GM10248 (cell line): ENCODE measurements around the gene ARMC2.
"Not testable (repeated sequence)": the region's sequence is repeated elsewhere in the genome, so short reads cannot be mapped to it uniquely, and the experiment has no call there.

ENCODE experiments used
- CTCF ChIA-PET: fragments of 300-600 bp; sonication (Branson Sonifier 250); formaldehyde crosslinking; extraction: SDS; loops from one replicate; lab custom pipeline; 2021; ENCODE audit warnings: antibody characterized with exemption; lab: Yijun Ruan, JAX
- POLR2A ChIA-PET: fragments of 350-650 bp; sonication (Branson Sonifier 250); formaldehyde crosslinking; extraction: SDS; loops from one replicate; lab custom pipeline; 2020; ENCODE audit warnings: antibody characterized with exemption; lab: Yijun Ruan, JAX
- DNase-seq: peaks from one replicate; pipeline ENCODE4 v3.0.0; 2012; ENCODE audit errors: extremely low spot score
- TF ChIP-seq, protein P1 (sequence below): IDR thresholded peaks from 2 replicates; pipeline ENCODE4 v1.5.1; 2012; ENCODE audit warnings: mild to moderate bottlenecking, low read depth; ENCODE audit errors: extremely low read depth, missing control alignments, control extremely low read depth

Gene ARMC2

DNA sequence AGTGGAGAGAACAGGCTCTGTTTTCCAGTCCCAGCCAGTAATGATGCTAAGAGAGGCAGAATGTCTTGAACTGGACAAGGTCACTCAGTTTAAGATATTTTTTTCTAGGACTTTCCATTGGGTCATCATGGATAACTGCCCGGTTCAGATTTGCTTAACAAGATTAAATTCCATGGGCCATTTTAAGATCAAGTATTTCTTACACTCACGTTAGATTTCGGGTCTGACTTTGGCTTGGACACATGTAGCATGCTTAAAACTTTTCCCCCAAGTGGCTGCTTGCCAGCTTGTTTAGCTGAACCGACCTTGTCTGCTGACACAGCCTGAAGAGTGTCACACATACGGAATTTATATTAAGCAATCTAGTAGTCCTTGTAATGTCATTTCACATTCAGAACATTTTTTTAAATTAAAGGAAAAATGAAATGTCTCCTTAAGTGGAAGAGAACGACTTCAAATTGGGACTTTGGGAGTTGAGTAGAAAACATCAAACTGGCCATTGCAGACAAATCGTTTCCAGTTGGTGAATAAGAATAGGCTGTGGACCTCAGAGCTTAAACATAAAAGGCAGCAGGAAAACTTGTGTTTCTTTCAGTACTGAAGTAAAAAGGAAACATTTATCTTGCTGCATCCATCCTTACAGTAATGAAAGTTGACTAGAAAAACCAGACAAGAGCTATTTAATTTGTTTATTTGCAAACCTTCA is 29.0 kb downstream of the ARMC2 start:
- TF ChIP-seq, protein P1, sequence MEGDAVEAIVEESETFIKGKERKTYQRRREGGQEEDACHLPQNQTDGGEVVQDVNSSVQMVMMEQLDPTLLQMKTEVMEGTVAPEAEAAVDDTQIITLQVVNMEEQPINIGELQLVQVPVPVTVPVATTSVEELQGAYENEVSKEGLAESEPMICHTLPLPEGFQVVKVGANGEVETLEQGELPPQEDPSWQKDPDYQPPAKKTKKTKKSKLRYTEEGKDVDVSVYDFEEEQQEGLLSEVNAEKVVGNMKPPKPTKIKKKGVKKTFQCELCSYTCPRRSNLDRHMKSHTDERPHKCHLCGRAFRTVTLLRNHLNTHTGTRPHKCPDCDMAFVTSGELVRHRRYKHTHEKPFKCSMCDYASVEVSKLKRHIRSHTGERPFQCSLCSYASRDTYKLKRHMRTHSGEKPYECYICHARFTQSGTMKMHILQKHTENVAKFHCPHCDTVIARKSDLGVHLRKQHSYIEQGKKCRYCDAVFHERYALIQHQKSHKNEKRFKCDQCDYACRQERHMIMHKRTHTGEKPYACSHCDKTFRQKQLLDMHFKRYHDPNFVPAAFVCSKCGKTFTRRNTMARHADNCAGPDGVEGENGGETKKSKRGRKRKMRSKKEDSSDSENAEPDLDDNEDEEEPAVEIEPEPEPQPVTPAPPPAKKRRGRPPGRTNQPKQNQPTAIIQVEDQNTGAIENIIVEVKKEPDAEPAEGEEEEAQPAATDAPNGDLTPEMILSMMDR, result no peak
- ChIA-PET POLR2A (no interaction called here), CTCF (no interaction called here)
- DNase-seq, result no peak

DNA sequence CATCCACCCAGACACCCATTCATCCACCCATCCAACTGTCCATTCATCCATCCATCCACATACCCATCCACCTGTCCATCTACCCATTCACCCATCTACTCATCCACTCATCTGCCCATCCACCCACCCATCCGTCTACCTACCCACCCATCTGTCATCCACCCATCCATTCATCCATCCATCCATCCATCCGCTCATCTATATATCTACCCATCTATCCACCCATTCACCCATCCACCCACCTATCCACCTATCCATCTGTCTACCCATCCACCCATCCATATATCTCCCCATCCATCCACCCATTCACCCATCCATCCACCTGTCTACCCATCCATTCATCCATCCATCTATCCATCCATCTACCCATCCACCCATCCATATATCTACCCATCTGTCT is 30.7 kb downstream of the ARMC2 start:
- no peak for DNase-seq
- ChIA-PET POLR2A (no interaction called here), CTCF (no interaction called here)
- TF ChIP-seq, protein P1, result no peak

DNA sequence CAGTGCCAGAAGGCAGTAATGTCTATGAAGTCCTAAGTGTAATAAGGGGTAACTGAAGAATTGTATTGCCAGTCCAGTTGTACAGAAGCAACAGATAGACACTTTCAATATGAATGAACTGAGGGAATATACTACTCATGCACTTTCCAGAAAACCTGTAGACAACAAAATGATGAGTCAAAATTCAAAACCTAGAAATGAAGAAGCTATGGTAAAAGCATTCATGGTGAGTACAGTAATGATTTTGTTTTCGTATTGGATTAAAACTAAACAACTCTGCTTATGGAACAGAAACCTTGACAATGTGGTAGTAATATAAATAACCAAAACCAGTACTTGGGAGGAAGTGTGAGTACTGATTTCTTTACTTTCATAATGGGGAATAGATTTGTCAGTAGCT is 35.0 kb downstream of the ARMC2 start:
- ChIA-PET POLR2A (no interaction called here), CTCF (interaction anchor here (2.8 kb wide), 1 partner anchor 11 kb away, joined by 13 read pairs; no protein-coding TSS in a partner anchor)
- DNase-seq, result peak; percentile 20
- TF ChIP-seq, protein P1, result no peak

DNA sequence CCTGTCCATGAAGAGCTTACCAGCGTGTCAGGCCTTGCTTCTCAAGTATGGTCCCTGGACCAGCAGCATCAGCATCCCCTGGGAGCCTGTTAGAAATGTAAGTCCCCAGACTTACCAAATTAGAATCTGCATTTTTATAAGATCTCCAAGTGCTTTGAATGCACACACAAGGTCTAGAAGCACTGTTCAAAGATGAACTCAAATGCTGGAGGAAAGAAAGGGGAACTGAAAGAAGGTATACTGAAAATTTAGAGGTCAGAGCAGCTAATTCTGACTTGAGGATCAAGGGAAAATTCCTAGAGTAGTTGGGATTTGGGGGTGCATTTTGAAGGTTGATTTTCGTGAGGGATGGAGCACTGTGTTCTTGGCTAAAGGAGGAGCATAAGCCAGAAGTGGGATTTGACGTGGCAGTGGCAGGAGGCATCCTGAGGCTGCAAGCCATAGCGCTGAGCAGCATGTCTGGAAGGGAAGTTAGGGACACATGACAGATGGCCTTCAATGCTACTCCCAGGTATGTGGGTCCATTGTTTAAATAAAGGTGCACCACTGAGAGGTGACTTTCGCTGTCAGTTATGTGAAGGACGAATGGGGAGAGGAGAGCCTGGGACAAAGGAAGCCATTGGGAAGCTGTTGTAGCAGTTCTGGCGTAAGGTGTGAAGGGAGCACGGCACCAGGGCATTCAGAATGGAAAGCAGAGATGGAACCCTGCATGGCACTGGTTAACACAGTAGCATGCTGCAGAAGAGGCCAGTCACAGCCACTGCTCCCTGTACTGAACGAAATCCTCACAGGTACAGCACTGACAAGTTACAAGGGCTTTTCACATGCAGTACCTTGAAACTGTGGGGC is 36.2 kb downstream of the ARMC2 start:
- POLR2A ChIA-PET, result no interaction called here
- CTCF ChIA-PET, result interaction anchor here (1.3 to 2.8 kb wide), 2 partner anchors 9 to 38 kb away, joined by 4 to 13 read pairs; no protein-coding TSS in a partner anchor
- TF ChIP-seq, protein P1, result no peak
- no peak for DNase-seq

DNA sequence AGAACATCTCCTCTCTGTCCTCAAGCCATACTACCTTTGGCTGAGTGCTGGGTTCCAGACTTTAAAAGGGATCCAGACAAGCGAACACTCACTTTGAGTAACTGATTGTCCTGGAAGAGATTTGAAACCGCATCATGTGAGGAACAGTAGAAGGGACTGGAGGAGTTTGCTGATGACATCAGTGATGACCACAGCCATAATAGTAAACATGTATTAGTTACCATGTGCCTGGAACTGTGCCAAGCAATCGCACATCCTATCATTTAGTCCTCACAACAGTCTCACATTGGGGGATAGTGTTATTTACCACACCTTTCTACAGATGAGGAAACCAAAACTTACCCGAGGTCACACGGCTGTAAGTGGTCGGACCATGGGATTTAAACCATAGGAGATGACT is 39.8 kb downstream of the ARMC2 start:
- CTCF ChIA-PET, result no interaction called here
- POLR2A ChIA-PET, result no interaction called here
- DNase-seq, result no peak
- TF ChIP-seq, protein P1, result no peak

DNA sequence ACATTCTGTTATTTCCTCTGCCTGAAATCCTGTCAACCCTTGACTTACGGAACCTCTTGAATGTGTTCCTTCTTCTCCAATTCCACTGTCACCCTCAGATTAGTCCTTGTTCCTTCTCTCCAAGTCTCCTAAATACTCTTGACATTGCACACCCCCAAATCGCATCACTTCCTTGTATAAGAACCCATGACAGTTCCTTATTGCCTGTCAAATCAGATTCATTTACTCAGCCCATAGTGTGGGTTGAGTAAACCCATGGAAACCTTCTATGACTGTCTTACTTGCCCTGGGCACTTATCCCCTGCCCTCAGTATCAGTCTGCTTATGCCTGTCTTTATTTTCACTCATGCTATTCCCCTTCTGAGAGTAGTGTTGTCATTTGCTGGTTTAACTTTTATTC is 40.5 kb downstream of the ARMC2 start:
- ChIA-PET POLR2A (no interaction called here), CTCF (no interaction called here)
- TF ChIP-seq, protein P1, result no peak
- no peak for DNase-seq

DNA sequence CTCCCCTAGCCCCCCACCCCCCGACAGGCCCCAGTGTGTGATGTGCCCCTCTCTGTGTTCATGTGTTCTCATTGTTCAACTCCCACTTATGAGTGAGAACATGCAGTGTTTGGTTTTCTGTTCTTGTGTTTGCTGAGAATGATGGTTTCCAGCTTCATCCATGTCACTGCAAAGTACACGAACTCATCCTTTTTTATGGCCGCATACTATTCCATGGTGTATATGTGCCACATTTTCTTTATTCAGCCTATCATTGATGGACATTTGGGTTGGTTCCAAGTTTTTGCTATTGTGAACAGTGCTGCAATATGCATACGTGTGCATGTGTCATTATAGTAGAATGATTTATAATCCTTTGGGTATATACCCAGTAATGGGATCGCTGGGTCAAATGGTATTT is 42.7 kb downstream of the ARMC2 start:
- POLR2A ChIA-PET, DNase-seq: not testable (repeated sequence)
- CTCF ChIA-PET, result interaction anchor here (0.8 kb wide), 1 partner anchor 22 kb away, joined by 3 read pairs; no protein-coding TSS in a partner anchor
